T-cell (primary cell): ENCODE data around the gene MEX3C. TPM values are rescaled to one million over a fixed set of nuclear protein-coding genes. Genes with fewer than 3 reads are reported as not detected.

ENCODE experiments used
- ATAC-seq, 4 experiments: fragments of 200-7000 bp in 3 of 4; fragments of 150-1000 bp in 1 of 4; cut with Tn5 transposase; replicated peaks in 1 of 4; 1 replicate in 3 of 4; 2 replicates in 1 of 4; pipeline ENCODE4 v1.10.0; 2021; ENCODE audit warnings: moderate library complexity in 3 of 4, mild to moderate bottlenecking in 2 of 4, moderate number of reproducible peaks in 1 of 4
- CTCF ChIA-PET, 2 donors: fragments of 300-600 bp; sonication (Branson Sonifier 250); formaldehyde crosslinking; loops; one replicate each; lab custom pipeline; 2022; ENCODE audit warnings: antibody characterized with exemption in 2 of 2; lab: Charles Lee
- POLR2A ChIA-PET, 2 donors: fragments of 300-600 bp; sonication (Branson Sonifier 250); formaldehyde crosslinking; loops; one replicate each; lab custom pipeline; 2022; ENCODE audit warnings: antibody characterized with exemption in 2 of 2; lab: Charles Lee
- DNase-seq, 35 experiments: peaks; one replicate each; pipeline versions ENCODE4 v3.0.0 to v3.0.0-alpha.2; 2013 to 2023
- H3K27ac ChIP-seq: one replicate; pipeline ENCODE4 v1.5.1; 2013; ENCODE audit warnings: low read length
- H3K27me3 ChIP-seq, 2 experiments: replicated peaks in 1 of 2; 1 replicate in 1 of 2; 2 replicates in 1 of 2; pipeline versions ENCODE4 v1.6.1 to v1.7.0; 2013; ENCODE audit warnings: low read length in 1 of 2, mixed read lengths in 1 of 2; ENCODE audit not compliant: control insufficient read depth in 2 of 2, insufficient read depth in 2 of 2; ENCODE audit errors: extremely low read depth in 1 of 2
- H3K36me3 ChIP-seq, 2 donors: 1 replicate in 1 of 2; 2 replicates in 1 of 2; pipeline versions ENCODE4 v1.6.1 to v1.7.0; 2013; ENCODE audit warnings: low read length in 1 of 2; ENCODE audit not compliant: control insufficient read depth in 2 of 2, insufficient read depth in 1 of 2; ENCODE audit errors: extremely low read depth in 1 of 2
- H3K4me1 ChIP-seq, 2 experiments: 1 replicate in 1 of 2; 2 replicates in 1 of 2; pipeline versions ENCODE4 v1.6.1 to v1.7.0; 2013; ENCODE audit warnings: low read length in 2 of 2, mixed read lengths in 1 of 2; ENCODE audit not compliant: insufficient read depth in 2 of 2, control insufficient read depth in 1 of 2; ENCODE audit errors: extremely low read depth in 1 of 2
- H3K4me3 ChIP-seq, 2 donors: 1 replicate in 1 of 2; 2 replicates in 1 of 2; pipeline versions ENCODE4 v1.5.1 to v1.7.0; 2013; ENCODE audit warnings: mild to moderate bottlenecking in 2 of 2, low read length in 1 of 2, moderate library complexity in 1 of 2; ENCODE audit not compliant: control insufficient read depth in 1 of 2; ENCODE audit errors: extremely low read depth in 1 of 2
- H3K9me3 ChIP-seq: 2 replicates; pipeline ENCODE4 v1.7.0; 2013
- H3K27ac Mint-ChIP-seq, 2 donors: one replicate each; pipeline ENCODE4 v1.8.0; 2020 to 2021; ENCODE audit warnings: mild to moderate bottlenecking in 2 of 2, mixed read lengths in 2 of 2
- H3K27me3 Mint-ChIP-seq, 2 donors: one replicate each; pipeline ENCODE4 v1.8.0; 2021 to 2022; ENCODE audit warnings: mixed read lengths in 2 of 2
- H3K36me3 Mint-ChIP-seq: one replicate; pipeline ENCODE4 v1.8.0; 2021; ENCODE audit warnings: mixed read lengths
- H3K4me1 Mint-ChIP-seq, 3 donors: one replicate each; pipeline ENCODE4 v1.8.0; 2020 to 2022; ENCODE audit warnings: mixed read lengths in 3 of 3, mild to moderate bottlenecking in 1 of 3
- H3K4me3 Mint-ChIP-seq, 3 donors: one replicate each; pipeline ENCODE4 v1.8.0; 2020 to 2022; ENCODE audit warnings: mild to moderate bottlenecking in 3 of 3, mixed read lengths in 3 of 3, moderate library complexity in 3 of 3
- H3K9me3 Mint-ChIP-seq, 3 donors: one replicate each; pipeline ENCODE4 v1.8.0; 2020 to 2022; ENCODE audit warnings: mixed read lengths in 3 of 3
- WGBS: methylation state at CpG from one replicate; pipeline ENCODE4 v1.1.5; 2013; ENCODE audit warnings: missing lambda C conversion rate; ENCODE audit not compliant: insufficient coverage; 5-methylcytosine and 5-hydroxymethylcytosine counted together
- total RNA-seq, 35 experiments: library from RNA in 6 of 35; stranded (reverse) in 6 of 35; fragments of 120-200 nt in 1 of 35; gene quantifications; one replicate each; pipeline versions ENCODE4 v1.2.1 to v1.2.4 and lab custom pipeline; 2013 to 2026

MEX3C gene
- total RNA-seq, 5 donors from 2014 or later (not counting 1 experiment from before 2014, with no cell fraction given), result 45.3 to 64.2 (median 52.0) TPM

- CTCF ChIA-PET, result no interaction called here
- H3K27ac Mint-ChIP-seq, result no peak overlapping the region
Measured at GRCh38 chr18:51157215-51157614, 40.3 kb downstream of the MEX3C start.

GRCh38 chr18:51154431-51155063 is 42.9 kb downstream of the MEX3C start:
- ChIA-PET CTCF (interaction anchor here in 1 of 2 donors (0.8 kb wide), 1 partner anchor 38 kb away, joined by 3 read pairs; no protein-coding TSS in a partner anchor), POLR2A (no interaction called here)
- Mint-ChIP-seq H3K36me3 (no peaks in the 10 kb centered on the region), H3K27ac (peak overlapping the region; percentile 93 to 95), H3K9me3 (no peaks in the 10 kb centered on the region), H3K4me1 (peaks cover 35 to 42% (median 37%) of the 10 kb centered on the region in 3 donors), H3K27me3 (no peaks in the 10 kb centered on the region), H3K4me3 (peak overlapping the region; percentile 78 to 86 (median 81))
- Histone ChIP-seq H3K4me3 (peak overlapping the region; percentile 38 to 71), H3K27ac (peak overlapping the region; percentile 85), H3K9me3 (no peaks in the 10 kb centered on the region), H3K36me3 (no peaks in the 10 kb centered on the region), H3K27me3 (peaks cover 0 to 2% of the 10 kb centered on the region in 2 experiments), H3K4me1 (peaks cover 12 to 40% of the 10 kb centered on the region in 2 experiments)
- no CpG with 5 or more reads among the region's 8 CpGs for WGBS
- peak in 1 of 35 experiments; percentile 22 for DNase-seq
- ATAC-seq, result peak in 1 of 4 experiments; percentile 4

More at GRCh38 chr18:51157215-51157614, 40.3 kb downstream of the MEX3C start:
- Mint-ChIP-seq H3K9me3 (no peaks in the 10 kb centered on the region), H3K4me1 (peaks cover 22 to 26% (median 23%) of the 10 kb centered on the region in 3 donors), H3K27me3 (no peaks in the 10 kb centered on the region), H3K4me3 (no peak overlapping the region), H3K36me3 (no peaks in the 10 kb centered on the region)
- Histone ChIP-seq H3K36me3 (no peaks in the 10 kb centered on the region), H3K4me1 (peaks cover 14 to 31% of the 10 kb centered on the region in 2 experiments), H3K27ac (no peak overlapping the region), H3K4me3 (no peak overlapping the region), H3K9me3 (no peaks in the 10 kb centered on the region), H3K27me3 (peaks cover 0 to 2% of the 10 kb centered on the region in 2 experiments)
- ATAC-seq (no peak), DNase-seq (no peak)
- no CpG with 5 or more reads among the region's 2 CpGs for WGBS
- POLR2A ChIA-PET, result no interaction called here

- Mint-ChIP-seq H3K27ac (peak overlapping the region; percentile 93 to 95), H3K9me3 (no peaks in the 10 kb centered on the region), H3K4me3 (peak overlapping the region; percentile 78 to 86 (median 81)), H3K36me3 (no peaks in the 10 kb centered on the region), H3K4me1 (peaks cover 35 to 42% (median 37%) of the 10 kb centered on the region in 3 donors), H3K27me3 (no peaks in the 10 kb centered on the region)
- Histone ChIP-seq H3K9me3 (no peaks in the 10 kb centered on the region), H3K27ac (peak overlapping the region; percentile 85), H3K4me3 (peak overlapping the region; percentile 38 to 71), H3K27me3 (peaks cover 0 to 2% of the 10 kb centered on the region in 2 experiments), H3K36me3 (no peaks in the 10 kb centered on the region), H3K4me1 (peaks cover 12 to 40% of the 10 kb centered on the region in 2 experiments)
- ATAC-seq (peak; percentile 67 to 70 (median 68)), DNase-seq (peak; percentile 19 to 68 (median 43))
- ChIA-PET CTCF (interaction anchor here (0.6 to 0.8 kb wide), 4 partner anchors 38 to 1596 kb away, joined by 3 to 5 read pairs (median 3); no protein-coding TSS in a partner anchor), POLR2A (no interaction called here)
- WGBS, result 4% methylated on average over 19 of the region's 19 CpGs
Measured at GRCh38 chr18:51153659-51154371, 43.7 kb downstream of the MEX3C start.

DNA sequence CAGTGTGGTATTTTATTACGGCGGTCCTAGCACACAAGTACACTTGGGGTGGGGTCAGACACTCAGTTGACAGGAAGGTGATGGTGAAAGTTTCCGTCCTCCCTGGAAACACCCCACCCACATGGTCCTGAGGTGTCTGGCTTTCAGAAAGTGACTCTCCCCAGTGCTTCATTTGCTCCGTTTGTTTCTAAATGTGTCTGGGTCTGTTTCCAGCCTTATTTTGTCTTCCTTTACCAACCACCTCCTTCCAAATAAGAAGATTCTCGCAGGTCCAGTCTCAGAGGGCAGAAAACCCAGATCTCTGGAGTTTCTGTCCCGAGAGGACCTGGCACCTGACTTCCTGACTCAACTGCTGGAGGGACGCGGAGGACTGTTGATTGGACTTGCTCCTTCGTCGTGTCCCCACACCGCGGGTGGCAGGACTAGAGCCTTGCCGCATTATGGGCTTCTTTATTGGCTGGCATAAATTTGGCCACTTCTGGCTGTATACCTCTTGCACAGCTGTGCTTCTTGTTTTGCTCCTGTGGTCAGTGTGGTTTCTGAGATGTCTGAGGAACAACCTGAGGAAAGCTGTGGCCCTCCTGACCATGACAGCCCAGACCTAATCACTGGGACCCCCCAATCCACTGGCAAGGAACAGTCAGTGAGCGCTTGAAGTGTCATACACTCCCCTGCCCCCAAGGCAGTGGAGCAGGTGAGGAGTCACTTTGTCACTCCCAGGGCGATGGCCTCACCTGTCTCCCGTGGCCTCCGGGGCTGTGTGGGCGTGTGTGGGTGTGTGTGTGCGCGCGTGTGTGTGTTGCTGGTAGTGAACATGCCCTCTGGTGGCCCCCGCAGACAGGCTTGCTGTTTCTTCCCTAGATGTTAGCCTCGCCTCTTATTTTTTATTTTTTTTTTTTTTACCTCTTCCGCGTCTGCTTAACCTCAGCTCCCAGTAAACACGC is 45.6 kb downstream of the MEX3C start:
- ChIA-PET CTCF (interaction anchor here (0.6 to 0.8 kb wide), 7 partner anchors 15 to 832 kb away, joined by 3 to 7 read pairs (median 5); partner anchors contain the start of gene MEX3C (in 1 of the 2)), POLR2A (interaction anchor here (0.6 to 0.9 kb wide), 5 partner anchors 35 to 120 kb away, joined by 3 to 7 read pairs (median 5); no protein-coding TSS in a partner anchor)
- H3K27me3 ChIP-seq, result peaks cover 0 to 2% of the 10 kb centered on the region in 2 experiments
- H3K27ac ChIP-seq, result peak overlapping the region; percentile 65
- peaks cover 12 to 40% of the 10 kb centered on the region in 2 experiments for H3K4me1 ChIP-seq
- DNase-seq (peak; percentile 38 to 76 (median 60)), ATAC-seq (peak; percentile 61 to 78 (median 70))
- Mint-ChIP-seq H3K9me3 (no peaks in the 10 kb centered on the region), H3K4me3 (peak overlapping the region; percentile 64 to 86 (median 74)), H3K36me3 (no peaks in the 10 kb centered on the region), H3K27ac (peak overlapping the region; percentile 82 to 88), H3K4me1 (peaks cover 35 to 42% (median 37%) of the 10 kb centered on the region in 3 donors), H3K27me3 (no peaks in the 10 kb centered on the region)
- 28% methylated on average over 9 of the region's 26 CpGs for WGBS
- no peaks in the 10 kb centered on the region for H3K9me3 ChIP-seq
- H3K36me3 ChIP-seq, result no peaks in the 10 kb centered on the region
- H3K4me3 ChIP-seq, result peak overlapping the region in 1 of 2 donors; percentile 17

GRCh38 chr18:51151185-51151567 is 46.3 kb downstream of the MEX3C start:
- H3K9me3 ChIP-seq, result no peaks in the 10 kb centered on the region
- ATAC-seq (no peak), DNase-seq (no peak)
- peaks cover 12 to 40% of the 10 kb centered on the region in 2 experiments for H3K4me1 ChIP-seq
- Mint-ChIP-seq H3K27me3 (no peaks in the 10 kb centered on the region), H3K4me1 (peaks cover 35 to 42% (median 37%) of the 10 kb centered on the region in 3 donors), H3K4me3 (peak overlapping the region in 1 of 3 donors; percentile 86), H3K27ac (peak overlapping the region; percentile 82 to 88), H3K9me3 (no peaks in the 10 kb centered on the region), H3K36me3 (no peaks in the 10 kb centered on the region)
- H3K27ac ChIP-seq, result peak overlapping the region; percentile 65
- WGBS, result 89% methylated on average over 5 of the region's 5 CpGs
- ChIA-PET POLR2A (no interaction called here), CTCF (no interaction called here)
- H3K36me3 ChIP-seq, result no peaks in the 10 kb centered on the region
- H3K4me3 ChIP-seq, result peak overlapping the region in 1 of 2 donors; percentile 17
- H3K27me3 ChIP-seq, result peaks cover 0 to 2% of the 10 kb centered on the region in 2 experiments
